Measurements from ENCODE around the gene LRRK2. TPM values are rescaled to one million over a fixed set of nuclear protein-coding genes. Genes with fewer than 3 reads are reported as not detected.
"Not testable (repeated sequence)": the region's sequence is repeated elsewhere in the genome, so short reads cannot be mapped to it uniquely, and the experiment has no call there.

LRRK2 gene
- total RNA-seq, 2 donors from 2014 or later, result 8.2 to 13.7 TPM

DNA sequence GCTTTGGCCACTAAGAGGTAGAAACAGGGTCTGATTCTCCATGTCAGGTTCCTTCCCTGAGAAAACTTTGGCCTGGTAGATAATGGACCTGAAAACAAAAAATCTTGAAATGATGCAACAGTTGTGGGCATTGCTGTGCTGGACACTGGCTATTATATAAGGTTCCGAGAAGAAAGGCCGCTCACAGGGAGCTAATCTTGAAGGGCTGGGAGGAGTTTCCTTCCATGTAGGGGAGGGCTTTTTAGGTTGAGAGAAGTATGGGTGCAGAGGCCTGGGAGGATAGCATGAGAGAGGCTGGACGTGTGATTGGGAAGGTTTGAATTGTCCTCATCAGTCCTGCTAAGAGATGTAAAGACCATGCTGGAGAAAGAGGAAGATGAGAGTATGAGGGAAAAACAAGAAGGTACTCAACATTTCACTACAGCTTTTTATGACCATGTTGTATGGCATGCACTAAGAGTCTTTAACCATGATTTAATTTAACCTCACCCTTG, 11.6 kb downstream of the LRRK2 start:
- no peak for ATAC-seq
- Histone ChIP-seq H3K27ac (no peak overlapping the region), H3K36me3 (replicated peaks in 1 of 2; ENCODE audit: insufficient read depth in 1 of 2, low read depth in 2 of 2) (no peaks in the 10 kb centered on the region), H3K4me3 (no peak overlapping the region), H3K4me1 (no peaks in the 10 kb centered on the region), H3K9me3 (no peaks in the 10 kb centered on the region), H3K27me3 (no peaks in the 10 kb centered on the region)
- DNase-seq, result no peak
- WGBS, 2 donors, result 78% methylated on average over 3 of the region's 3 CpGs
- intact Hi-C loops (cut with DNase I), result no loop called here
- TF ChIP-seq, protein P1, sequence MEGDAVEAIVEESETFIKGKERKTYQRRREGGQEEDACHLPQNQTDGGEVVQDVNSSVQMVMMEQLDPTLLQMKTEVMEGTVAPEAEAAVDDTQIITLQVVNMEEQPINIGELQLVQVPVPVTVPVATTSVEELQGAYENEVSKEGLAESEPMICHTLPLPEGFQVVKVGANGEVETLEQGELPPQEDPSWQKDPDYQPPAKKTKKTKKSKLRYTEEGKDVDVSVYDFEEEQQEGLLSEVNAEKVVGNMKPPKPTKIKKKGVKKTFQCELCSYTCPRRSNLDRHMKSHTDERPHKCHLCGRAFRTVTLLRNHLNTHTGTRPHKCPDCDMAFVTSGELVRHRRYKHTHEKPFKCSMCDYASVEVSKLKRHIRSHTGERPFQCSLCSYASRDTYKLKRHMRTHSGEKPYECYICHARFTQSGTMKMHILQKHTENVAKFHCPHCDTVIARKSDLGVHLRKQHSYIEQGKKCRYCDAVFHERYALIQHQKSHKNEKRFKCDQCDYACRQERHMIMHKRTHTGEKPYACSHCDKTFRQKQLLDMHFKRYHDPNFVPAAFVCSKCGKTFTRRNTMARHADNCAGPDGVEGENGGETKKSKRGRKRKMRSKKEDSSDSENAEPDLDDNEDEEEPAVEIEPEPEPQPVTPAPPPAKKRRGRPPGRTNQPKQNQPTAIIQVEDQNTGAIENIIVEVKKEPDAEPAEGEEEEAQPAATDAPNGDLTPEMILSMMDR (IDR thresholded peaks at IDR 0.05), result no peak
- no peak for TF ChIP-seq POLR2A (IDR thresholded peaks at IDR 0.05)

DNA sequence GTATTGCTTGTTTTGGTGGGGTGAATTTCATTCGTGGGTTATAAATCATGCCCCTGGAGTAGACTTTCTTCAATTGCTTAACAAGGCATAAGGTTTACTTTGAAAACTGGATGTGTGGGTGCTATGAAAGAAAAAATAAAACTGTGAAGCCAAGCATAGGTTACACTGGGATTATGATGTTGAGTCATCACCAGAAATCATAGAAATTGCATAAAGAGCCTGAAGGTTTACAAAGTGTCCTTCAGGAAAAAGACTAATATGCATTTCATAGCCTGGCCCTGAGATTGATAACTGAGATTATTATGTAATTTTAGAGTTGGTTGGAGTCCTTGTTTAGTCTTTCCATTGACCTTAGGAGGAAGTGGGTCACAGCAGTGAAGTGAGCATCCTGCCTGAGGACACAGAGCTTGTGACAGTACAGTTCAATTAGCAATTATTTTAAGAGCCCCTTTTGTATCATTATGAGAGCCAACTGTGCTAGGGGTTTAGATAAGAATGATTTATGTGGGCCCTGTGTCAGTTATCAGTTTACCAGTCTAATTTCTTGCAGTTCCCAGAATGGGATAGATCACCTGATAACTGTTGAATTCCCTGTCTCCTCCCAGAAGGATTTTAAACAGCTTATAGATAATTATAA, 13.6 kb downstream of the LRRK2 start:
- H3K27me3 ChIP-seq, result no peaks in the 10 kb centered on the region
- H3K9me3 ChIP-seq, result no peaks in the 10 kb centered on the region
- no peak for DNase-seq
- intact Hi-C loops (cut with DNase I), result no loop called here
- H3K4me3 ChIP-seq, result no peak overlapping the region
- no peaks in the 10 kb centered on the region for H3K4me1 ChIP-seq
- no peak overlapping the region for H3K27ac ChIP-seq
- 13 to 38% methylated on average over 1 of the region's 1 CpG for WGBS, 2 donors
- ATAC-seq, result no peak
- TF ChIP-seq, protein P1 (IDR thresholded peaks at IDR 0.05), result no peak
- TF ChIP-seq POLR2A (IDR thresholded peaks at IDR 0.05), result no peak
- H3K36me3 ChIP-seq (replicated peaks in 1 of 2; ENCODE audit: insufficient read depth in 1 of 2, low read depth in 2 of 2), result no peaks in the 10 kb centered on the region

DNA sequence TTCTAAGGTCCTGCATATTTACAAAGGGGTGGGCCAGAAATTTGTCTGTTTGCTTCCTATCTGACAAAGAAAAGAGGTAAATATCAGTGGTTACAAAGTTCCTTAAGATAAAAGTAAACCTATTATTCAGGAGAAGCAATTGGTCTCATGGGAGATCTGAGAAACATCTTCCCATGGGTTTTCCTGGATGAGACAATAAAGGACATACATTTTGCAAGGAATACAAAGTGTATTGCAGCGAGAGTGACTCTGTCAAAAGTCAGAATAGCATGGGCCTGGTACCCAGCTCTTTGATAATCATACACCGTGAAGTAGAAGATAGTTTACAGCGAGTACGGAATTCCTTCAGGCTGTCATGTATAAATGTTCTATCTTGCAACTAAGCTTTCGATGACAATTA, 14.2 kb downstream of the LRRK2 start:
- no peaks in the 10 kb centered on the region for H3K4me1 ChIP-seq
- H3K36me3 ChIP-seq (replicated peaks in 1 of 2; ENCODE audit: insufficient read depth in 1 of 2, low read depth in 2 of 2), result no peaks in the 10 kb centered on the region
- no peak overlapping the region for H3K27ac ChIP-seq
- ATAC-seq, result no peak
- no peak for TF ChIP-seq POLR2A (IDR thresholded peaks at IDR 0.05)
- TF ChIP-seq, protein P1 (IDR thresholded peaks at IDR 0.05), result no peak
- H3K27me3 ChIP-seq, result no peaks in the 10 kb centered on the region
- intact Hi-C loops (cut with DNase I), result no loop called here
- no peaks in the 10 kb centered on the region for H3K9me3 ChIP-seq
- WGBS, 2 donors, result 93 to 94% methylated on average over 5 of the region's 5 CpGs
- DNase-seq, result no peak
- no peak overlapping the region for H3K4me3 ChIP-seq

DNA sequence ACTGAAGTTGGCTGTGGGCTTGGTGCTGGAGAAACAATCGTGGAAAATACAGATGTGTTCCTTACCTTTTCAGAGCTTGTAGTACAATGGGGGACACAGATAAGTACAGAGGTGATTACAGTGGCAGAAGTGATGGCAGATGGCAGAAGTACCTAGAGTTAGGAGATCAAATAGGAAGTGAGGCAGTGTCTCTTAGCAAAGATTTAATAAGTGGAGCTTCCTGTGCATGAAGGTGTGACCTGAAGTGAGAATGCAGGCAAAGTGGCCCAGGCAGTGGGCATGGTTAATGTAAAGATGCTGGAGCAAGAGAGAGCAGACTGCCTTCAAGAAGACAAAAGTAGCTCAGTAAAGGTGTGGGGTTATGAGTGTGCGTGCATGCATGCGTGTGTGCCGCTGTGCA, 16.0 kb downstream of the LRRK2 start:
- Histone ChIP-seq H3K4me1 (no peaks in the 10 kb centered on the region), H3K27me3 (no peaks in the 10 kb centered on the region), H3K36me3 (replicated peaks in 1 of 2; ENCODE audit: insufficient read depth in 1 of 2, low read depth in 2 of 2) (no peaks in the 10 kb centered on the region), H3K27ac (no peak overlapping the region), H3K4me3 (no peak overlapping the region), H3K9me3 (no peaks in the 10 kb centered on the region)
- no peak for DNase-seq
- WGBS, 2 donors, result 95 to 97% methylated on average over 4 of the region's 4 CpGs
- intact Hi-C loops (cut with DNase I), result no loop called here
- ATAC-seq, result no peak
- no peak for TF ChIP-seq POLR2A (IDR thresholded peaks at IDR 0.05)
- TF ChIP-seq, protein P1 (IDR thresholded peaks at IDR 0.05), result no peak

DNA sequence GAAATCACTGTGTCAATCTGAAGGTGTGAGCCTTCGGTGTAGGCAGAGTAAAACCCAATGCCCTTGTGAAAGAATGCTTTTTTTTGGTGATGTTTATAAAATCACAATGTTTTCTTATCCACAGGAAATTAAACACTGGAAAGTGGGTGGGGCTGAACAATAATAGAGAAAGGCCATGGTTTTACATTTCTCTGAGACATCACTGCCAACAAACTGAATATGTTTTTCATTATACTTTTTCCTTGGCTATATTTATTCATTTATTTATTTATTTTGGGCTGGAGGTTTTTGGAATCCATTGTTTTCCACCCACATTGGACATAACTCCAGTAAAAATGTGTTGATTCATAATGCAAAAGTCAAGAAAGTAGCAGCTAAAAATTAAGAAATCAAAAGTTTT, 16.9 kb downstream of the LRRK2 start:
- no peaks in the 10 kb centered on the region for H3K9me3 ChIP-seq
- H3K4me3 ChIP-seq, result no peak overlapping the region
- WGBS, 2 donors, result 60 to 70% methylated on average over 1 of the region's 1 CpG
- intact Hi-C loops (cut with DNase I), result no loop called here
- ATAC-seq (no peak), DNase-seq (no peak)
- H3K27me3 ChIP-seq, result no peaks in the 10 kb centered on the region
- TF ChIP-seq, protein P1 (IDR thresholded peaks at IDR 0.05), result no peak
- no peak for TF ChIP-seq POLR2A (IDR thresholded peaks at IDR 0.05)
- H3K4me1 ChIP-seq, result no peaks in the 10 kb centered on the region
- no peak overlapping the region for H3K27ac ChIP-seq
- H3K36me3 ChIP-seq (replicated peaks in 1 of 2; ENCODE audit: insufficient read depth in 1 of 2, low read depth in 2 of 2), result no peaks in the 10 kb centered on the region

DNA sequence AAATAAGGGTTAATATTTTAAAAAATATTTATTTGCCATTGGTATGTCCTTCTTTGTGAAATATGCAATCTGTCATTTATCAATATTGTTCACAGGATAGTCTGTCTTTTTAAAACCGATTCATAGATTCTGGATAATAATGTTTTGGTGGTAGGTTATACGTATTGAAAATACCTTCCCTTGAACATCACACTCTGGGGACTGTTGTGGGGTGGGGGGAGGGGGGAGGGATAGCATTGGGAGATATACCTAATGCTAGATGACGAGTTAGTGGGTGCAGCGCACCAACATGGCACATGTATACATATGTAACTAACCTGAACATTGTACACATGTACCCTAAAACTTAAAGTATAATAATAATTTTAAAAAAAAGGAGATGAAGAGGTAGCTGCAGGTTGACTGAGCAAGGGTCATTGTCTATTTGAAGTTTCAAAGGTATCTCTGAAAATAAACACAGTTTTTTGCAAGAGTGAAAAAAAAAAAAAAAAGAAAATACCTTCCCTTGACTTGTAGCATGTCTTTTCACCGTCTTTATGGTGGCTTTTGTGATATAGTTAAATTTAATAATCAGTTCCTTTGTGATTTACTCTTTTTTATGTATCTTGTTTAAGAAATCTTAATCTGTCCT, 19.8 kb downstream of the LRRK2 start:
- H3K36me3 ChIP-seq (replicated peaks in 1 of 2; ENCODE audit: insufficient read depth in 1 of 2, low read depth in 2 of 2); H3K27ac ChIP-seq; H3K27me3 ChIP-seq; DNase-seq; H3K4me1 ChIP-seq; H3K4me3 ChIP-seq; ATAC-seq; intact Hi-C loops (cut with DNase I); H3K9me3 ChIP-seq: not testable (repeated sequence)
- WGBS, 2 donors, result 90 to 93% methylated on average over 5 of the region's 5 CpGs

Data from body of pancreas (tissue), 4 donors.